HCT116 (cell line): ENCODE results near the gene CDH23.

ENCODE experiments used
- CEBPB ChIP-seq: IDR thresholded peaks from 2 replicates; pipeline ENCODE4 v1.6.1; 2012; ENCODE audit warnings: low read depth
- CTCF ChIP-seq, 3 experiments: fragments of 200-600 bp in 1 of 3; sonication (generic) in 1 of 3; IDR thresholded peaks in 2 of 3; conservative IDR thresholded peaks in 1 of 3; 2 replicates each; pipeline ENCODE4 v1.5.1; 2012 to 2017; ENCODE audit warnings: low read depth in 2 of 3, low read length in 2 of 3, antibody characterized with exemption in 1 of 3, borderline replicate concordance in 1 of 3, control low read depth in 1 of 3, mild to moderate bottlenecking in 1 of 3, mixed read lengths in 1 of 3, mixed run types in 1 of 3, moderate library complexity in 1 of 3; ENCODE audit not compliant: insufficient read depth in 1 of 3
- EZH2 ChIP-seq: fragments of 200-600 bp; sonication (generic); IDR thresholded peaks from 2 replicates; pipeline ENCODE4 v1.6.1; 2017; ENCODE audit warnings: antibody characterized with exemption, mixed run types
- EZH2phosphoT487 ChIP-seq: fragments of 200-600 bp; IDR thresholded peaks from 2 replicates; pipeline ENCODE4 v1.6.1; 2018; ENCODE audit warnings: antibody characterized with exemption, borderline replicate concordance
- JUND ChIP-seq: IDR thresholded peaks from 2 replicates; pipeline ENCODE4 v1.6.1; 2012
- POLR2A ChIP-seq: IDR thresholded peaks from 2 replicates; pipeline ENCODE4 v1.7.0; 2011; ENCODE audit warnings: borderline replicate concordance; ENCODE audit not compliant: insufficient read depth, insufficient read length; ENCODE audit errors: extremely low read depth

GRCh38 chr10:71584461-71584860 is 187.7 kb downstream of the CDH23 start:
- TF ChIP-seq CTCF (IDR thresholded peaks at IDR 0.05 in 2 of 3, conservative IDR thresholded peaks at IDR 0.05 in 1 of 3; ENCODE audit: borderline replicate concordance in 1 of 3, insufficient read depth in 1 of 3, low read depth in 2 of 3, low read length in 2 of 3): no peak
- no peak for TF ChIP-seq JUND
- TF ChIP-seq POLR2A: no peak
- no peak for TF ChIP-seq EZH2phosphoT487
- TF ChIP-seq CEBPB: no peak
- TF ChIP-seq EZH2: no peak
